ENCODE data around the gene AEBP1.

AEBP1 gene

DNA sequence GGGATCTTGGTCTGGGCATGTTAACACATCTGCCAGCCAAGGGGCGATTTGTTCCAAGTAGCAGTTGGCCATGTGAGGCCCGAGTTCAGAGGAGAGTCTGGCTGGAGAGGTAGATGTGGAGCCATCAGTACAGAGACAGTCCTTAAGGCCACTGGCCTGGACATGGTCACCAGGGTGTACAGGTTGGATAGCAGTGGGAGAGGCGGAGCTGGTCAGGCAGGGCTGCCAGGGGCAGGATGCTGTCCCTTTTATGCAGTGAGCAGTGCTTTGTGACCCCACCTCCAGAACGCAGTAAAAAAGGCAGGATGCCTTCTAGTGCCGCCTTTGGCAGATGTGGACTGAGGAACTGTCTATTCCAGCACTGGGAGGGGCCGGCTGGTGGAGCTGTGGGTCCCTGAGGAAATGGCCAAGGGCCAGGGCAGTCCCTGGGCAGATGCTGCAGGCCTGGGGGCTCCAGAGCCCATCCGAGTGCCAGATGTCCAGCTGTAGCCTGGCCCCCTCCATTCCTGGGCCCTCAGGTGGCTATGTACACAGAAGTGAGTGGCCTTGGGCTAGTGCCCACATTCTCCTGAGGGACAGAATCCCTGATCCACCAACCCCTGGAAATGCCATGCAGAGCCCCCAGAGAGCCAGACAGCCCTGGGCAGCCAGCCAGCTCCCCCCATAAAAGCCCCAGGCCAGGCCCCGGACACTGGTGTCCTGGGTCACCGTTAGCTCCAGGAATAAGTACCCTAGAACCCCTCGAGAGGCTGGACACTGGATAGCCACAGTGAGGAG lies 54.1 kb downstream of the AEBP1 start:
- no peak for DNase-seq (ENCODE audit: low read depth, low spot score)
- in situ Hi-C loops (cut with HindIII; ENCODE audit: low sequenced_read_pairs), result no loop called here
- TF ChIP-seq, protein P1, sequence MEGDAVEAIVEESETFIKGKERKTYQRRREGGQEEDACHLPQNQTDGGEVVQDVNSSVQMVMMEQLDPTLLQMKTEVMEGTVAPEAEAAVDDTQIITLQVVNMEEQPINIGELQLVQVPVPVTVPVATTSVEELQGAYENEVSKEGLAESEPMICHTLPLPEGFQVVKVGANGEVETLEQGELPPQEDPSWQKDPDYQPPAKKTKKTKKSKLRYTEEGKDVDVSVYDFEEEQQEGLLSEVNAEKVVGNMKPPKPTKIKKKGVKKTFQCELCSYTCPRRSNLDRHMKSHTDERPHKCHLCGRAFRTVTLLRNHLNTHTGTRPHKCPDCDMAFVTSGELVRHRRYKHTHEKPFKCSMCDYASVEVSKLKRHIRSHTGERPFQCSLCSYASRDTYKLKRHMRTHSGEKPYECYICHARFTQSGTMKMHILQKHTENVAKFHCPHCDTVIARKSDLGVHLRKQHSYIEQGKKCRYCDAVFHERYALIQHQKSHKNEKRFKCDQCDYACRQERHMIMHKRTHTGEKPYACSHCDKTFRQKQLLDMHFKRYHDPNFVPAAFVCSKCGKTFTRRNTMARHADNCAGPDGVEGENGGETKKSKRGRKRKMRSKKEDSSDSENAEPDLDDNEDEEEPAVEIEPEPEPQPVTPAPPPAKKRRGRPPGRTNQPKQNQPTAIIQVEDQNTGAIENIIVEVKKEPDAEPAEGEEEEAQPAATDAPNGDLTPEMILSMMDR (IDR thresholded peaks at IDR 0.05; ENCODE audit: low read depth, low read length), result no peak
- no peak overlapping the region for H3K4me3 ChIP-seq (ENCODE audit: low read depth, low read length)

DNA sequence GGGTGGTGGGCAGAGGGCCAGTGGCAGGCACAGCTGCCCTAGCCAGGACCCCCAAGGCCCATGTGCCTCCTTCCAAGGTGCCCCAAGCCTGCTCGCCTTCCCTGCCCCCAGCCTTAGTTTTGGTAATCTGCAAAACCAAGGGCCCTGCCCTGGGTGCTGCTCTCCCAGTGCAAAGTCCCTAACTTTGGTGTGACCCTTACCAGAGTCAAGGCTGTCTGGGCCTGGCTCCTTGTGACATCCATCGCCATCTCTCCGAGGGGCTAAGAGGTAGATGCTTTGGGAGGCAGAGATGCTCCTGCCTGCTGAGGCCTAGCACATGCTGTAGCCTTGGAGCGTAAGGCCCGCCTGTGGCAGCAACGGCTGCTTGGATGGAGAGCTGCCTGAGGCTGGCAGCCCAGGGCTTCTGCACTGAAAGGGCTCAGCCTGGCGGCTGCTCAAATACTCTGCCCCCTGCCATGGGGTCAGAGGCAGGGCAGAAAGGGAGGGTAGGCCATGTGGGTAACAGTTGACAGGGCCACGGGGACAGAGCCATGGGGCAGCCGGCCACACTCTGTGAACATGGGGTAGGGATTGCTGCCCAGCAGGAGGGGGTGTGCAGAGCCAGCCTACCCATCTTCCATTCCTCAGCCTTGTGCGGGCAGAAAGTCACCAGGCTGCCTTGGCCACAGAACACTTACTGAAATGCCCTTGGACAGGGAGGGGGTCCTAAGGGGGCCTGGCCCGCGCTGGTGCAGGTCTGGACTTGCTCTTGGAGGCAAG lies 54.9 kb downstream of the AEBP1 start:
- no peak overlapping the region for H3K4me3 ChIP-seq (ENCODE audit: low read depth, low read length)
- TF ChIP-seq, protein P1 (IDR thresholded peaks at IDR 0.05; ENCODE audit: low read depth, low read length), result no peak
- no peak for DNase-seq (ENCODE audit: low read depth, low spot score)
- in situ Hi-C loops (cut with HindIII; ENCODE audit: low sequenced_read_pairs), result no loop called here

- DNase-seq (ENCODE audit: low read depth, low spot score), result no peak
- in situ Hi-C loops (cut with HindIII; ENCODE audit: low sequenced_read_pairs), result no loop called here
- TF ChIP-seq, protein P1 (IDR thresholded peaks at IDR 0.05; ENCODE audit: low read depth, low read length), result no peak
- no peak overlapping the region for H3K4me3 ChIP-seq (ENCODE audit: low read depth, low read length)
Observed at GRCh38 chr7:44159824-44160630, 55.9 kb downstream of the AEBP1 start.

DNA sequence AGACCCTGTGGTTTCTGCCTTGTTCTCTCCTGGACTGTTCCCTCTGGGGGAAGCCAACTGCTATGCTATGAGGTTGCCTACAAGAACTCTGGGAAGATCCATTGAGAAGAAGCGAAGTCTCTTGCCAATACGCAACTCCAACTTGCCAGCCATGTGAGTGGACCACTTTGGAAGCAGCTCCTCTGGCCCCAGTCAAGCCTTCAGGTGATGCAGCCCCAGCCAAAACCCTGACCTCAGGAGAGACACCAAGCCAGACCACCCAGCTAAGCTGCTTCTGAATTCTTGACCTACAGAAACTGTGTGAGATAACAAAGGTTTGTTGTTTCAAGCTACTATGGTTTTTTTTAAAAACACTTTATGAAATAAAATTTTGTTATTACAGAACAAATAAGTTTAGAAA lies 57.2 kb downstream of the AEBP1 start:
- H3K4me3 ChIP-seq (ENCODE audit: low read depth, low read length), result no peak overlapping the region
- no peak for DNase-seq (ENCODE audit: low read depth, low spot score)
- TF ChIP-seq, protein P1 (IDR thresholded peaks at IDR 0.05; ENCODE audit: low read depth, low read length), result no peak
- in situ Hi-C loops (cut with HindIII; ENCODE audit: low sequenced_read_pairs), result no loop called here

DNA sequence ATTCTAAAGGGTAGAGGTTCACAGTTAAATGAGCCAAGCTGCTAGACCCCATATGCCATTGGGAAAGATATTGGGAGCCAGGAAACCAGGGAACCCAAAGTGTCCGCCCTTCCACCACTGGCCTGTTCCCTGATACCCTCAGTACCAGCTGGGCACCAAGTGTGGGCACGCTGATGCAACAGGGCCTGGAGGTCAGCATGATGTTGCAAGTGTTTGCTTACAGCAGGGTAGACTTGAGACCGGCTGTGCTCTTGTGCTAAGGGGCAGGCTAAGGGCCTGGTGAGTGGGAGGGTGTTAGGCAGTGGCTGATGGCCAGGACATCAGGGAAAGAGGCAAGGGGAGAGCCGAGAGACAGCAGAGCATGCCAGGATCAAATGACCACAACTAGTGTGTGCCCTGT lies 58.0 kb downstream of the AEBP1 start:
- TF ChIP-seq, protein P1 (IDR thresholded peaks at IDR 0.05; ENCODE audit: low read depth, low read length), result no peak
- no peak for DNase-seq (ENCODE audit: low read depth, low spot score)
- in situ Hi-C loops (cut with HindIII; ENCODE audit: low sequenced_read_pairs), result no loop called here
- H3K4me3 ChIP-seq (ENCODE audit: low read depth, low read length), result no peak overlapping the region

- TF ChIP-seq, protein P1 (IDR thresholded peaks at IDR 0.05; ENCODE audit: low read depth, low read length), result no peak
- in situ Hi-C loops (cut with HindIII; ENCODE audit: low sequenced_read_pairs), result no loop called here
- no peak for DNase-seq (ENCODE audit: low read depth, low spot score)
- no peak overlapping the region for H3K4me3 ChIP-seq (ENCODE audit: low read depth, low read length)
Observed at GRCh38 chr7:44162785-44163395, 58.7 kb downstream of the AEBP1 start.
